Left hindlimb (tissue), 1 donor: ENCODE measurements around the gene ABCB11.
"Not testable (repeated sequence)": the region's sequence is repeated elsewhere in the genome, so short reads cannot be mapped to it uniquely, and the experiment has no call there.

Experiments used
- DNase-seq: peaks from one replicate; pipeline ENCODE4 v3.0.0-alpha.2; 2018

The ABCB11 gene

GRCh38 chr2:169041594-169041993 is 10.5 kb upstream of the ABCB11 start:
- DNase-seq, result no peak

GRCh38 chr2:169039702-169040101 is 8.6 kb upstream of the ABCB11 start:
- no peak for DNase-seq

GRCh38 chr2:169038338-169038757 is 7.2 kb upstream of the ABCB11 start:
- no peak for DNase-seq

- DNase-seq, result no peak
These were observed 5.8 kb upstream of the ABCB11 start for GRCh38 chr2:169036736-169037440.

GRCh38 chr2:169035887-169036286 is 4.8 kb upstream of the ABCB11 start:
- DNase-seq, result no peak

GRCh38 chr2:169034984-169035544 is 3.9 kb upstream of the ABCB11 start:
- DNase-seq, result no peak

- DNase-seq, result no peak
These were observed 3.1 kb upstream of the ABCB11 start for GRCh38 chr2:169034256-169034655.

- no peak for DNase-seq
These were observed 1.8 kb downstream of the ABCB11 start for GRCh38 chr2:169029341-169029740.

- no peak for DNase-seq
These were observed 3.9 kb downstream of the ABCB11 start for GRCh38 chr2:169027234-169027633.

GRCh38 chr2:169026056-169026455 is 5.1 kb downstream of the ABCB11 start:
- no peak for DNase-seq

- no peak for DNase-seq
These were observed 8.0 kb downstream of the ABCB11 start for GRCh38 chr2:169023161-169023560.

- no peak for DNase-seq
These were observed 12.7 kb downstream of the ABCB11 start for GRCh38 chr2:169018390-169018789.

- no peak for DNase-seq
These were observed 15.2 kb downstream of the ABCB11 start for GRCh38 chr2:169015943-169016342.

- DNase-seq, result no peak
These were observed 16.3 kb downstream of the ABCB11 start for GRCh38 chr2:169014780-169015179.

- DNase-seq, result no peak
These were observed 17.5 kb downstream of the ABCB11 start for GRCh38 chr2:169013628-169014026.

GRCh38 chr2:169012812-169013627 is 18.1 kb downstream of the ABCB11 start:
- DNase-seq, result no peak

- DNase-seq, result not testable (repeated sequence)
These were observed 18.8 kb downstream of the ABCB11 start for GRCh38 chr2:169012191-169012792.

GRCh38 chr2:169011698-169012097 is 19.4 kb downstream of the ABCB11 start:
- no peak for DNase-seq

GRCh38 chr2:169010633-169011460 is 20.3 kb downstream of the ABCB11 start:
- DNase-seq, result no peak

- no peak for DNase-seq
These were observed 21.1 kb downstream of the ABCB11 start for GRCh38 chr2:169009865-169010579.

GRCh38 chr2:169007941-169008340 is 23.2 kb downstream of the ABCB11 start:
- no peak for DNase-seq

- no peak for DNase-seq
These were observed 23.8 kb downstream of the ABCB11 start for GRCh38 chr2:169007356-169007755.
